Activated CD8-positive, alpha-beta memory T cell treated with anti-CD3 and anti-CD28 coated beads for 24 hours (primary cell): Measurements from ENCODE around the gene LPP.

Source experiments
- DNase-seq: peaks from one replicate; pipeline ENCODE4 v3.0.0-alpha.2; 2020

The LPP gene

GRCh38 chr3:188497021-188497420 lies 343.1 kb downstream of the LPP start:
- DNase-seq, result no peak

- DNase-seq, result no peak
Measured at GRCh38 chr3:188503647-188504046, 349.7 kb downstream of the LPP start.

- DNase-seq, result no peak
Measured at GRCh38 chr3:188505151-188505550, 351.2 kb downstream of the LPP start.

GRCh38 chr3:188505911-188506310 lies 352.0 kb downstream of the LPP start:
- DNase-seq, result no peak

- no peak for DNase-seq
Measured at GRCh38 chr3:188506446-188506845, 352.5 kb downstream of the LPP start.

GRCh38 chr3:188507244-188507720 lies 353.3 kb downstream of the LPP start:
- DNase-seq, result no peak

- no peak for DNase-seq
Measured at GRCh38 chr3:188508454-188508853, 354.5 kb downstream of the LPP start.

- DNase-seq, result no peak
Measured at GRCh38 chr3:188509316-188509715, 355.4 kb downstream of the LPP start.

GRCh38 chr3:188510366-188510765 lies 356.4 kb downstream of the LPP start:
- DNase-seq, result no peak

- no peak for DNase-seq
Measured at GRCh38 chr3:188513662-188514328, 359.8 kb downstream of the LPP start.

GRCh38 chr3:188516515-188516914 lies 362.6 kb downstream of the LPP start:
- no peak for DNase-seq

GRCh38 chr3:188518416-188518815 lies 364.5 kb downstream of the LPP start:
- no peak for DNase-seq

- no peak for DNase-seq
Measured at GRCh38 chr3:188518835-188519452, 365.0 kb downstream of the LPP start.

- DNase-seq, result no peak
Measured at GRCh38 chr3:188520466-188520865, 366.5 kb downstream of the LPP start.

- no peak for DNase-seq
Measured at GRCh38 chr3:188522115-188522514, 368.2 kb downstream of the LPP start.

- DNase-seq, result no peak
Measured at GRCh38 chr3:188523291-188523690, 369.3 kb downstream of the LPP start.

GRCh38 chr3:188524052-188524451 lies 370.1 kb downstream of the LPP start:
- DNase-seq, result no peak

- DNase-seq, result no peak
Measured at GRCh38 chr3:188526057-188526456, 372.1 kb downstream of the LPP start.

GRCh38 chr3:188527389-188527788 lies 373.4 kb downstream of the LPP start:
- no peak for DNase-seq

GRCh38 chr3:188528396-188528795 lies 374.4 kb downstream of the LPP start:
- DNase-seq, result no peak

GRCh38 chr3:188529228-188529627 lies 375.3 kb downstream of the LPP start:
- no peak for DNase-seq

GRCh38 chr3:188530226-188530625 lies 376.3 kb downstream of the LPP start:
- no peak for DNase-seq

GRCh38 chr3:188531210-188531609 lies 377.3 kb downstream of the LPP start:
- DNase-seq, result no peak

GRCh38 chr3:188533172-188533571 lies 379.2 kb downstream of the LPP start:
- DNase-seq, result no peak
